Subcutaneous adipose tissue (tissue), 4 donors: ENCODE results near the gene TJP1. TPM values are rescaled to one million over a fixed set of nuclear protein-coding genes. Genes with fewer than 3 reads are reported as not detected.

Experiments used
- total RNA-seq, 4 donors: library from RNA; depleted of rRNA; stranded (reverse); fragments of >200 nt; gene quantifications; one replicate each; pipeline ENCODE4 v1.1.0, GENCODE V29; 2016
- TF ChIP-seq, protein P1 (sequence below): fragments of 450-650 bp; IDR thresholded peaks from one replicate; pipeline ENCODE4 v1.5.1; 2016; ENCODE audit warnings: low read depth, mild to moderate bottlenecking, control low read depth, antibody characterized with exemption, moderate library complexity

TJP1 gene
- total RNA-seq, 4 donors from 2014 or later, result 59.2 to 138 (median 121) TPM

DNA sequence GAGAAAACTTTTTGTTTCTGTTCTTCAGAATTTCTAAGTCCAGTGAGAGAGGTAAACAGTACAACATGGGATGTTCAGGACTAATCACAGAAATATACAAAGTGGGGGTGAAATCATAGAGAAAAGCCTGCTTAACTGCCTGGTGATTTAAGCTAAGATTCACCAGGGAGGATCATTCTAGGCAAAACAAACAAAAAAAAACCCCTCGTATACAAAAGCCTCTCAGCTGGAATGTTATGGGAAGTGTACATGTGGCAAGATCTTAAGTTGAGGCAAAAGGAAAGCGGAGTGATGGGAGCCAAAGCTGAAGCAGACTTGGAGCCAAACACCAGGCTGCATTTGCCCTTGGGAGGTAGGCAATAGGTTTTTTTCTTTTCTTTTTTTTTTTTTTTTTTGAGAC, 40.0 kb upstream of the TJP1 start:
- TF ChIP-seq, protein P1, sequence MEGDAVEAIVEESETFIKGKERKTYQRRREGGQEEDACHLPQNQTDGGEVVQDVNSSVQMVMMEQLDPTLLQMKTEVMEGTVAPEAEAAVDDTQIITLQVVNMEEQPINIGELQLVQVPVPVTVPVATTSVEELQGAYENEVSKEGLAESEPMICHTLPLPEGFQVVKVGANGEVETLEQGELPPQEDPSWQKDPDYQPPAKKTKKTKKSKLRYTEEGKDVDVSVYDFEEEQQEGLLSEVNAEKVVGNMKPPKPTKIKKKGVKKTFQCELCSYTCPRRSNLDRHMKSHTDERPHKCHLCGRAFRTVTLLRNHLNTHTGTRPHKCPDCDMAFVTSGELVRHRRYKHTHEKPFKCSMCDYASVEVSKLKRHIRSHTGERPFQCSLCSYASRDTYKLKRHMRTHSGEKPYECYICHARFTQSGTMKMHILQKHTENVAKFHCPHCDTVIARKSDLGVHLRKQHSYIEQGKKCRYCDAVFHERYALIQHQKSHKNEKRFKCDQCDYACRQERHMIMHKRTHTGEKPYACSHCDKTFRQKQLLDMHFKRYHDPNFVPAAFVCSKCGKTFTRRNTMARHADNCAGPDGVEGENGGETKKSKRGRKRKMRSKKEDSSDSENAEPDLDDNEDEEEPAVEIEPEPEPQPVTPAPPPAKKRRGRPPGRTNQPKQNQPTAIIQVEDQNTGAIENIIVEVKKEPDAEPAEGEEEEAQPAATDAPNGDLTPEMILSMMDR, result no peak

DNA sequence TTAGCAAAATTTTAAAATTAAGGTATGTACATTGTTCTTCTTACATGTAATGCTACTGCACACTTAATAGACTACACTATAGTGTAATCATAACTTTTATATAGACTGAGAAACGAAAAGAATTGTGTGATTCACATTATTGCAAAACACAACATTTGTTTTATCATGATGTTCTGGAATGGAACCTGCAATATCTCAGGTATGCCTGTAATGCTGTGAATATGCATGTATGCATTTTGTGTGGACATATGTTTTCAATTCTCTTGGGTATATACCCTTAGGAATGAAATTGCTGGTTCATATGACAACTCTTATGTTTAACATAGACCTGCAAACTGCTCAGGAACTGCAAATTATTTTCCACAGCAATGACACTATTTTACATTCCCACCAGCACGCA, 38.6 kb upstream of the TJP1 start:
- TF ChIP-seq, protein P1, result no peak

DNA sequence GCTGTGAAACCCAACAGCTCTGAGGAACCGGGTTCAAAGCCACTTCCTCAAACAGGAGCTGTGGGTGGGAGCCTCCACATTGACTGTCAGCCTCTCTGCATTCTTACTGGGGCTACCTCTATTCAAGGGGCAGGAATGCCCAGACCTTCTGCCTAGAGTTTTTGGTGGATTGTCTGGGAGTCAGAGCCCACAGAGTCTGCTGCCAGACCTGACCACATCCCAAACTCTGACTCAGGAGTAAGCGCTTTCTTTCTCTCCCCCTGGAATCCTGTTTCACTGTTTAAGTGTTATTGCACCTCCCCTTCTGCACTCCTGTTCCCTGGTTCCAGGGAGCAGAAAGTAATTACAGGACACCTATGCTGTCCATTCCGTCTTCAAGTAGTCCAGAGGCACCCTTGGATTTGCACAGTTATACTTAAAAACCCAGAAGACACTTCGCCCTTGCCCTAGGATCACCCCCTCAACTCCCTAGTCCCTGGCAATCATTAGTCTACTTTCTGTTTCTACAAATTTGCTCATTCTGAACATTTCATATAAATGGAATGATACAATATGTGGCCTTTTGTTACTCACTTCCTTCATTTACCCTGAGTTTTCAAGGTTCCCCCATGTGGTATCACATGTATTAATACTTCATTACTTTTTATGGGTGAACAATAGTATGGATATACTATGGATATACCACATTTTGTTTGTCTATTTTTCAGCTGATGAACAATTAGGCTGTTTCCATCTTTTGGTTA, 37.9 kb upstream of the TJP1 start:
- TF ChIP-seq, protein P1, result no peak

DNA sequence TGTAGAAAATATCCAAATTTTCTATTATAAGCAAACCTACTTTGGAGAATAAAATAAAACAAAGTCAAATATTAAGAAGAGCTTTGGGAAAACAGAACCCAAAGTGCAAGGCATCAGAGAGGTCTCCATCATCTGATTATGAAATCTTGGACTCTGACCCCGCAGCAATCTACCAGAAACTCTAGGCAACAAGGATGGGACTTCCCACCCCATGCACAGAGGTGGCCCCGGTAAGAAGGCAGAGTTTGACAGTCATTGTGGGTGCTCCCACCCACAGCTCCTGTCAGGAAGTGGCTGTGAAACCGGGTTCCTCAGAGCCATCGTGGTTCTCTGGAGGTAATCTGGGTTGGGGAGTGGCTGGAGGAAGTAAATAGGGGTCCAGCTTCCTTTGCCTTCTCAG, 37.0 kb upstream of the TJP1 start:
- TF ChIP-seq, protein P1, result no peak

DNA sequence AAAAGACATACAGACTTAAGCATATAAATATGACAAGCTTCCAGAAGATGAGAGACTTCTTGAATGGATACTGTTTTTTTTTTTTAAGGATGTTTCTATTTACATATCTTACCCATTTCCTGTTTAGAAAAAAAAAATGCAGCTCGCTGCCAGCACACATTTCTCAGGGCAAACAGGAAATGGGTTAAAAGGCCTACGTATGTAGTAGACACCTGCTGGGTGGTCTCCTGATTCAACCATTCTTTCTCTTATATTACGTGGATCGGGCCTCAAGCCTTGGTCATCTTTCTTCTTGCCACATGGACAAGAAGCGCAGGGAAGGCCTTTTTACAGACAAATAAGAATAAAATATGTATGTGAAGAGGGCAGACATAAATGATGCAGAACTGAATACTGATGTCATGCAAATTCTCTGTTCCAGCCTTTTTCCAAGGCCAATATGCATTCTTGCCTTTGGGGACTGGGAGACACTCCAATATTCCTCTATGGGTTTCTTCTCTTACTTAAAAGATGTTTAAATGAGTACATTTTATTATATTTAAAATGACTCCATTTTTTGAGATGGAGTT, 35.0 kb upstream of the TJP1 start:
- TF ChIP-seq, protein P1, result no peak

DNA sequence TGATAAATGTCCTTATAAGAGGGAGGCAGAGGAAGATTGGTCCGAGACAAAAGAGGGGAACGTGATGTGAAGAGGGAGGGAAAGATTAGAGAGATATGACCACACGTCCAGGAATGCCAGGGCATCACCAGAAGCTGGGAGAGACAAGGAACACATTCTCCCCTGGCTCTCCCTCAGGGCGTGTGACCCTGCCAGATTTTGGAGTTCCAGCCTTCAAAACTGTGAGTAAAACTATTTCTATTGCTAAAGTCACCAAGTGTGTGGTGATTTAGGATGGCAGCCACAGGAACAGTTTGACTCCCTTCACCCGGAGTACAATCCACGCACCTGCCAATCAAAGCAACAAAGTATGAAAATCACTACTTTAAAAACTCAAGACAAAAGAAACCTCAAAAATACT, 32.1 kb upstream of the TJP1 start:
- TF ChIP-seq, protein P1, result no peak

DNA sequence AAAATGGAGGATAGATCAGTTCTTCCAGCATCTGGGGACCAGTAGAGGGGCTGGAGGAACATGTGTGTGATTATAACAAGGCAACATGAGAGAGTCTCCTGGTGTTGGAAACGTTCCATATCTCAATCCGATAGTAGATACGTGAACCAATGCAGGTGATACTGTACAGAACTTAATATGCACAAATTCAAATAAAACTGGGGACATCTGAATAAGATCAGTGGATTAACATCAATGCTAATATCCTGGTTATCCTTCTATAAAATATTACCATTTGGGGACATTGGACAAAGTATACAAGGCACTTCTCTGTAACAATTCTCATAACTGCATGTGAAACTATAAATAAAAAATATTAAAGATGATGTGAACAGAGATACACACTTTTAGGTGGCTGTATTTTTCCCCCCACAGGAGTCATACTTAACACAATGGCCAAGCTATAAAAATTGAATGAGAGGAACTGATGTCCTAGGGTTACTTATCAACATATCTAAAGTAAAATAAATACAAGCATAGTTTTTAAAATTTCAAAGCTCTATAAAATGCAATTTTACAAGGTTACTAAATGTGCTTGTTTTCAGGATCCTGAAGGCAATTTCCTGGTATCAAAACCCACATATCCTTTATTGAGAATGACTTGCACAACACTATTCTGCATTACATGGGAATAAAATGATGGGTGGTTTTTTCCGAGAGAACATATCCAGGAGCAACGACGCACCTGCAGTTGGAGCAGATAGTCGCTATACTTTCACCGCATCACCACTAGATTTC, 31.1 kb upstream of the TJP1 start:
- TF ChIP-seq, protein P1, result no peak
